Nephron (organoid): Measurements from ENCODE around the gene SORCS3.

ENCODE experiments used
- H3K27ac Mint-ChIP-seq, 3 experiments: 2 replicates each; pipeline ENCODE4 v1.8.0; 2020; ENCODE audit warnings: mixed read lengths in 3 of 3, mild to moderate bottlenecking in 2 of 3, moderate library complexity in 1 of 3
- H3K27me3 Mint-ChIP-seq: 2 replicates; pipeline ENCODE4 v1.8.0; 2021; ENCODE audit warnings: low read depth, mild to moderate bottlenecking, moderate library complexity, mixed read lengths
- H3K36me3 Mint-ChIP-seq: 2 replicates; pipeline ENCODE4 v1.8.0; 2020; ENCODE audit warnings: low read depth, mixed read lengths
- H3K4me1 Mint-ChIP-seq: 2 replicates; pipeline ENCODE4 v1.8.0; 2020; ENCODE audit warnings: mixed read lengths
- H3K4me3 Mint-ChIP-seq, 3 experiments: 2 replicates each; pipeline ENCODE4 v1.8.0; 2020; ENCODE audit warnings: mild to moderate bottlenecking in 3 of 3, mixed read lengths in 3 of 3, moderate library complexity in 2 of 3
- H3K9me3 Mint-ChIP-seq: 2 replicates; pipeline ENCODE4 v1.8.0; 2020; ENCODE audit warnings: mixed read lengths
- CTCF ChIP-seq, 3 experiments: fragments of 200-600 bp; sonication (generic); IDR thresholded peaks; one replicate each; pipeline ENCODE4 v1.5.0; 2021; ENCODE audit warnings: antibody characterized with exemption in 3 of 3; ENCODE audit not compliant: unreplicated experiment in 3 of 3

Gene SORCS3

DNA sequence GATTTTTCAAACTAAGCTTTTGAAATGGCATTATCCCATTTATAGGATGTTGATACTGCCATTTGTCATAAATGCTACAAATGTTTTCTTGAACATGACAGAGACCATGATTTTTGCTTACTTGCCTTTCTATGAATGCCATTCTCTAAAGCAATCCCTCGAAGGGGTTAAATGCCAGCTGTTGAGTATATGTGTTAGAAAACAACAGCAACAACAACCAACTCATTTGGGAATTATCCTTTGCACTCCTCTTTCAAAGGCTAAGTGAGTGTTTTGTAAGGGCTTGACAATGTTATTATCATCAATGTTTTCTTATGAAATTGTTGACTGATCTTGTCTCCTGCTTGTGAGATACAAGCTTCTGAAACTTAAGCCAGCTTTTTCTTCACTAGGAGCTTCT is 529.4 kb downstream of the SORCS3 start:
- Mint-ChIP-seq H3K27ac (no peak overlapping the region), H3K4me3 (no peak overlapping the region), H3K9me3 (peaks cover 3% of the 10 kb centered on the region), H3K36me3 (no peaks in the 10 kb centered on the region), H3K27me3 (no peaks in the 10 kb centered on the region), H3K4me1 (no peaks in the 10 kb centered on the region)
- TF ChIP-seq CTCF (IDR thresholded peaks at IDR 0.05; ENCODE audit: unreplicated experiment in 3 of 3): no peak

- TF ChIP-seq CTCF (IDR thresholded peaks at IDR 0.05; ENCODE audit: unreplicated experiment in 3 of 3): no peak
- Mint-ChIP-seq H3K27me3 (no peaks in the 10 kb centered on the region), H3K4me1 (no peaks in the 10 kb centered on the region), H3K9me3 (peaks cover 3% of the 10 kb centered on the region), H3K36me3 (no peaks in the 10 kb centered on the region), H3K27ac (no peak overlapping the region), H3K4me3 (no peak overlapping the region)
These were observed 530.9 kb downstream of the SORCS3 start for GRCh38 chr10:105171945-105172344.

DNA sequence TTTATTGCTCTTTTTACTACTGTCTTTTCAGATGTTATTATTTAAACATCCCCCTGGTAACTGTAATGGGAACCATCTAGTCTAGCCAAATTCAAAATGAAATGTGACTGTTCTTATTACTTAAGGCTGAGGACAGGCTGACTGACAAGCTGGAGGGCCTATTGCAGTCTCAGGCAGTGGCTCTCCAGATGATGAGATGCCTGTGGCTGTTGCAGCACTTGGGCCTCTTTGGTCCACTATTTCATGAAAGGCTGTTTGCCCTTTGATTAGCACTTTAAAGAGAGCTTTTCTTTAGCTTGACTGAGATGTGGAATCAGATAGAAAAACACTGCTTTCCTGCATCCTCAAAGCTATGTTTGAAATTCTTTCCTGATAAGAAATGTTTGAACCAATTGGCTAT is 540.5 kb downstream of the SORCS3 start:
- Mint-ChIP-seq H3K4me1 (no peaks in the 10 kb centered on the region), H3K9me3 (no peaks in the 10 kb centered on the region), H3K36me3 (no peaks in the 10 kb centered on the region), H3K27ac (no peak overlapping the region), H3K4me3 (no peak overlapping the region), H3K27me3 (no peaks in the 10 kb centered on the region)
- no peak for TF ChIP-seq CTCF (IDR thresholded peaks at IDR 0.05; ENCODE audit: unreplicated experiment in 3 of 3)

DNA sequence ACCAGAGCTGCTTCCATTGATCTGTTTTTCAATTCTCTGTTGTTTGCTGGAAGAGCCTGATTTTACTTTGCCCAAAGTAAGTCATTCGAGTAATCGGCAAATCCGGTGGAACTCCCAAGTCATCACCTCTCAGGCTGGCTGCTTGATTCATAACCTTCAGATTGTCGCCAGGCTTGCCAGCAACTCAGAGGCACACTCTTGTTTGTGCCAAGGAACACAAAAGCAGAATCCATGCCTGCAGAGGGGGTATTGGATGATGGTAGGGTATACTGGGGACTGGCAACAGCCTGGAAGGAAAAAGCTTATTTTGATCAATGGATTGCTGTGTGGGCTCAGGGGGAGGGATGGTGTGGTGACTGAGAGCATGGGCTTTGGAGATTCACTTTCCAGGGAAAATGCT is 542.4 kb downstream of the SORCS3 start:
- Mint-ChIP-seq H3K9me3 (no peaks in the 10 kb centered on the region), H3K27me3 (no peaks in the 10 kb centered on the region), H3K4me1 (peaks cover 12% of the 10 kb centered on the region), H3K27ac (no peak overlapping the region), H3K36me3 (no peaks in the 10 kb centered on the region), H3K4me3 (no peak overlapping the region)
- TF ChIP-seq CTCF (IDR thresholded peaks at IDR 0.05; ENCODE audit: unreplicated experiment in 3 of 3): no peak

DNA sequence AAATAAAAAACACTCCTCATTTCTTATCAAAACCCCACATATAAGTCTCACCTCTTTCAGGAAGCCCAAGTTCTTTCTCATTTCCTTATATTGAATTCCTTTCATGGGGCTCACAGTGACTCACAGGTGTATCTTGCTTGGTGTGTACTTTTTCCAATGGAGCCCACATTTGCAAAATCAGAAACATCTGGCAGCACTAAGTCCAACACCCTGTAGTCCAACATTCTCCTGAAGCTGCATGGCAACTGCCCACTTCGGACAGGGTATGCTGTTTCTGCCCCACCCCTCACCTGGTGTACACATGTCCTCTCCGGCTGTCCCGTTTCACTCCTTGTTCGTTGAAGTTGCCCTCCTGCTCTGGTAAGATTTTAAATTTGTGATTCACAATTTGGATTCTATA is 544.1 kb downstream of the SORCS3 start:
- no peaks in the 10 kb centered on the region for H3K36me3 Mint-ChIP-seq

More for the DNA sequence above, 544.1 kb downstream of the SORCS3 start:
- no peak for TF ChIP-seq CTCF (IDR thresholded peaks at IDR 0.05; ENCODE audit: unreplicated experiment in 3 of 3)
- no peaks in the 10 kb centered on the region for H3K27me3 Mint-ChIP-seq
- H3K9me3 Mint-ChIP-seq: no peaks in the 10 kb centered on the region
- H3K4me1 Mint-ChIP-seq: peaks cover 18% of the 10 kb centered on the region
- H3K4me3 Mint-ChIP-seq: no peak overlapping the region
- H3K27ac Mint-ChIP-seq: no peak overlapping the region
